G401 (cell line): ENCODE measurements around the gene TRIM68. TPM values are rescaled to one million over a fixed set of nuclear protein-coding genes. Genes with fewer than 3 reads are reported as not detected.

Experiments
- DNase-seq: peaks from one replicate; pipeline ENCODE4 v3.0.0-alpha.2; 2015; ENCODE audit warnings: low spot score
- in situ Hi-C: cut with HindIII; loops from 2 replicates; pipeline ENCODE4 v1.10.0; 2016; ENCODE audit warnings: low sequenced_read_pairs, mixed read lengths
- total RNA-seq: library from RNA; depleted of rRNA; stranded (reverse); fragments of >200 nt; shearing (Covaris generic); gene quantifications from 2 replicates; pipeline ENCODE4 v1.2.3, GENCODE V29; 2014; rRNA removed

TRIM68 gene, protein sequence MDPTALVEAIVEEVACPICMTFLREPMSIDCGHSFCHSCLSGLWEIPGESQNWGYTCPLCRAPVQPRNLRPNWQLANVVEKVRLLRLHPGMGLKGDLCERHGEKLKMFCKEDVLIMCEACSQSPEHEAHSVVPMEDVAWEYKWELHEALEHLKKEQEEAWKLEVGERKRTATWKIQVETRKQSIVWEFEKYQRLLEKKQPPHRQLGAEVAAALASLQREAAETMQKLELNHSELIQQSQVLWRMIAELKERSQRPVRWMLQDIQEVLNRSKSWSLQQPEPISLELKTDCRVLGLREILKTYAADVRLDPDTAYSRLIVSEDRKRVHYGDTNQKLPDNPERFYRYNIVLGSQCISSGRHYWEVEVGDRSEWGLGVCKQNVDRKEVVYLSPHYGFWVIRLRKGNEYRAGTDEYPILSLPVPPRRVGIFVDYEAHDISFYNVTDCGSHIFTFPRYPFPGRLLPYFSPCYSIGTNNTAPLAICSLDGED
- 9.2 and 33.6 TPM in 2 replicates for total RNA-seq

DNA sequence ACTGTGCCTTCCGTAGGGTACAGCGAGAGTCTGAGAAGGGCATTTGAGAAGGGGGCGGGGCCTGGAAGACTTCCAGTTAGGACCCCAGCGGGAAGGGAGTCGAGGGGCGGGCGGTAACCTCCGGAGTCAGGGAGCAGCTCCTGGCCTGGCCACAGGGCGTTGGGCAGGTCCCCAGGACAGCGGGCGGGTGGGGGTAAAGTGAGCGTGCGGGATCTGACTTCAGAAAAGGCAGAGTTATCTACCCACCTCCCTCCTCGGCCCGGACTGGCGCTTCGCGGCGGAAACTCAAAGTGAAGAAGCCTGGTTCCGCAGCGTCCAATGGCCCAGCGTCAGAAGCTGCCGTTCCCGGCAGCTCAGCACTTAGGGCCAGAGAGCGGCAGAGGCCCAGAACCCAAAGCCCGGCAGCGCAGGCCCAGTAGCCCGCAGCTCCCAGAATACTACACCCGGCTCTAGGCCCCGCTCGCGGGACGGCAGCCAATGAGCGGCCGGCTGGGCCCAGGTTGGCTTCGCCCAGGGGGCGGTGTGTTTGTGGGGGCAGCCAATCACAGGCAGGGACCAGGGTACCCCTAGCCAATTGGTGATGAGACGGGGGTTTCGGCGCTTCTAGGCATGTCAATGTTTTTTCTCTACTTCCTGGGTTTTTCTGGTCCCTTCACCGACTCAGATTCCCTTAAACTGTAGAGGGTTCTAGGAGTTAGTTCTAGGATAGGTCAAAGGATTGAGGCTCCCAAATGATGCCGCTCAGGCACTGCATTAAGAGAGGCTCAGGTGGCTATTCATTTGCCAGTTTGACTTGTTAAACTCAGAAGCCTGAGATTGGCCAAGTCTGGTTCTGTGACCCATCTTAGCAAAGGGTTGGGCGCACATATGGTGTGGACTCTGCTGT lies at the start of gene TRIM68:
TRIM68 (minus strand) TSS at position 451 of the 886 bp plus-strand sequence. CDS start 2,727 bp downstream, outside the sequence.
- peak; percentile 98 for DNase-seq
- in situ Hi-C loops: no loop called here

GRCh38 chr11:4654635-4655369 lies 46.8 kb upstream of the TRIM68 start:
- in situ Hi-C loops: no loop called here
- no peak for DNase-seq

GRCh38 chr11:4647766-4648165 lies 39.7 kb upstream of the TRIM68 start:
- no peak for DNase-seq
- in situ Hi-C loops: no loop called here

- DNase-seq: no peak
- in situ Hi-C loops: no loop called here
Measured at GRCh38 chr11:4645974-4646373, 37.9 kb upstream of the TRIM68 start.

DNA sequence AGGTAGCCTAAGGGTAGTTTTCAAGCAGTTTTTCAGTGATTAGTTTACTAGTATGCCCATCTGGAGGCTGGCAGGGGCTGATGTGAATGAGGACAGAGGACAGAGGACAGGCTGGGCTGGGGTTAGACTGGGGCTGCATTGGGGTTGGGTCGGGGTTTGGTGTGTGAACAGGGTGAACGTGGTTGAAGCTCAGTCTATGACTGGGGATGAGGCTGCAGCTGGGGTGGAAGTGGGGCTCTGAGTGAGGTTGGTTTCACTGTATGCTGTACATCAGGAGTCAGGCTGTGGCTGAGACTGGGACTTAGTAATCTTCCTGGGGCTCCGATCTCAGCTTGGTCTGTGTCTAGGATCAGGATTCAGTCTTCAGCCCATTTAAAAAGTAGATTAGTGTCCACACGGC lies 36.2 kb upstream of the TRIM68 start:
- in situ Hi-C loops: no loop called here

GRCh38 chr11:4643682-4644081 lies 35.7 kb upstream of the TRIM68 start, which contains the start of gene OR51E1:
OR51E1 (plus strand) TSS chr11:4643982; CDS start chr11:4652527, 8,545 bp downstream.
- in situ Hi-C loops: no loop called here
- no peak for DNase-seq

More for the DNA sequence above, 36.2 kb upstream of the TRIM68 start:
- no peak for DNase-seq

DNA sequence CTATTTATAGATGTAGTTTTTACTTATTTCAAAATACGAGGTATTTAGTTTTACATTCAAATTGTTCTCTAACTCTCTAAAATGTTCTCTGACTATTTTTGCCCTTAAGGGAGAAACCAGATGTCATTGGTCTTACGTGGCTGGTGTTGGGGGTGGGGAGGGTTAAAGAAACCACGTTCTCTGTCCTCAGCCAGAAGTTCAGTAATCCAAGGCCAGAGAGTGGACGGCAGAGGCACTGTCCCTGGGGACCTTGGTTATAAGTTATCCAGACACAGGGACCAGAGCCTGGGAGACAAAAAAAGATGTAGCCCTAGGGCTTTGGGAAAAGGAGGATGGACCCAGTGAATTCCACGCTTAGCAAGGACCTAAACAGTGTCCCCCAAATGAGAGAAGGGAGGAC lies 35.0 kb upstream of the TRIM68 start:
- DNase-seq: no peak
- in situ Hi-C loops: no loop called here

DNA sequence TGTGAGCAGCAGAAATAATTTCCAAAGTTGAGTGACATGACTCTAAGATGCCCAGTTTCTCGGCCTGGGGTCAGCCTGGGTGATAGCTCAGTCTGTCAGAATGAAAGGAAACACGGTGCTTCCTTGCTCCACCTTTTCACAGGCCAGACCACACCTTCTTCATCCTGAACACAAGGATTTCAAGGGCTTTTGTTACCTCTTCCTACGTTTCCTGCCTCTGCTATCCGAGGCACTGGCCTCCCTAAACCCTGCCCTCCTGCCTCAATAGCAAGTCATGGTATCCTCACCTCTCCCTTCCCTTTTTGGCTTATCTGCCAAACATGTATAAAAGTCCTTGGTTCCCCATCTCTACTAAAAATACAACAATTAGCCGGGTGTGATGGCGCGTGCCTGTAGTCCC lies 34.0 kb upstream of the TRIM68 start:
- no peak for DNase-seq
- in situ Hi-C loops: no loop called here

DNA sequence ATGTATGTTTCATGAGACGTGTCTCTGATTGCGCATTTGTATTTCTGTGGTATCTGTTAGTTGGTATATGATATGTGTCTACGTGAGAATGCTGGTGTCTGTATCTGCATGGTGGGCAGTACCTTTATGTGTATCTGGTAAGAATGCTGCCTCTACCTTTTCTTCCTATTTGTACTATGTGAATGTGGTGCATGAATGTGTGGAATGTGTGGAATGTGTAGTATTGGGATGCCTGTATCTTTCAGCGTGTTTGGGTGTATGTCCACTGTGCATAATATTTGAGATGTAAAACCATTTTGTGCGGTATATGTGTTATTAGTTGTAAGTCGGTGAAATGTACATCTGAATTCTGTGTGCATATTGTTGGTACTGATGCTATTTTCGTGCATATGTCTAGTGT lies 33.5 kb upstream of the TRIM68 start:
- in situ Hi-C loops: no loop called here
- no peak for DNase-seq

GRCh38 chr11:4639931-4640330 lies 31.9 kb upstream of the TRIM68 start:
- DNase-seq: no peak
- in situ Hi-C loops: no loop called here

- in situ Hi-C loops: no loop called here
- no peak for DNase-seq
Measured at GRCh38 chr11:4637662-4638047, 29.6 kb upstream of the TRIM68 start.

DNA sequence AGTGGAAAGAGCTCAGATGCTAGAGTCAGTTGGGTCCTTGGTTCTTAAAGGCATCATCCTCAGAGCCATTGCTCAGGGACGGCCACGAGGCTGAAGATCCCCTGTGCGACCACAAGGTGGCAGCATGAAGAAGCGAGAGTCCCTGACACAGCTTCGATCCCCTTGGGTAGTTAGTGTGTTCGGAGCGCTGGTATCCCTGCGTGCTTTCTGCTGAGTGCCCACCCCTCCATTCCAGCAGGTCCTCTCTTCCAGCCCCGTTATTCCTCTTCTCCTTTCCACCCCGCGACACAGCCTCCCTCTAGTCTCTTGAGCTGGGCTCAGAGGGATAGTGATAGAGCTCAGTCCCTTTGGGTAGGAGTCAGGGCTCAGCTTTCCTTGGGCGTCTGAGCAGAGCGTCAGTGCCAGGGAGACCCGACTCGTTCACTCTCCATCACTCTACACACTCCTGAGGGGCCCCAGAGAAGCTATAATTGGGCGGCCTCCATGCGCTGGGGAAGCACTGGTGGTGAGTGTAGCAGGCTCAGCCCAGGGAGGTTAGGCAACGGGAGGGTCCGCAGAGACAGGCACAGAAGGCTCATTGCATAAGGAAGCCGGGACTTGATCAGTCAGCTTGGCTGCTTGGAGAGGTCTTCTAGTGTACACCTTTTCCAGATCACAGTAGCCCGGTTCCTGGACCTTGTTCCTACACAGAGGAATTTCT lies 29.1 kb upstream of the TRIM68 start, which contains the start of gene OR51D1:
OR51D1 (plus strand) TSS at position 516 of the 700 bp plus-strand sequence. CDS start 2,314 bp downstream, outside the sequence.
- DNase-seq: peak; percentile 80
- in situ Hi-C loops: no loop called here

DNA sequence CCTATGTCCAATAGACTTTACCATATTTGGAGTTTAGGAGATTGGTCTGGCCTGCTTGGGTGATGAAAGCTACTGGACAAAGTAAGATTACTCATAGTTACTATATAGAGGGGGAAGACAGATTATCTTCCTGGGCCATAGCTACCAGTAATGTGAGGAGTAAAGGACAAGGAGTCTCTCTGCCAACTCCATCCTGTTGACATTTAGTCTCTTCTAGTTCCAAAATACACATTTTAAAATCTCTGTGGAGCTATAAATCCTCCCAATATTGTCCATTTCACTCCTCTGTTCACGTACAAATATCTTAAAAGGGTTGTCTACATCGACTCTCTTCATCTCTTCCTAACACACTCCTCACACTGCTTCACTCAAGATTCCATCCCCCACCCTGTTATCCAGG lies 28.1 kb upstream of the TRIM68 start:
- in situ Hi-C loops: no loop called here
- no peak for DNase-seq

DNA sequence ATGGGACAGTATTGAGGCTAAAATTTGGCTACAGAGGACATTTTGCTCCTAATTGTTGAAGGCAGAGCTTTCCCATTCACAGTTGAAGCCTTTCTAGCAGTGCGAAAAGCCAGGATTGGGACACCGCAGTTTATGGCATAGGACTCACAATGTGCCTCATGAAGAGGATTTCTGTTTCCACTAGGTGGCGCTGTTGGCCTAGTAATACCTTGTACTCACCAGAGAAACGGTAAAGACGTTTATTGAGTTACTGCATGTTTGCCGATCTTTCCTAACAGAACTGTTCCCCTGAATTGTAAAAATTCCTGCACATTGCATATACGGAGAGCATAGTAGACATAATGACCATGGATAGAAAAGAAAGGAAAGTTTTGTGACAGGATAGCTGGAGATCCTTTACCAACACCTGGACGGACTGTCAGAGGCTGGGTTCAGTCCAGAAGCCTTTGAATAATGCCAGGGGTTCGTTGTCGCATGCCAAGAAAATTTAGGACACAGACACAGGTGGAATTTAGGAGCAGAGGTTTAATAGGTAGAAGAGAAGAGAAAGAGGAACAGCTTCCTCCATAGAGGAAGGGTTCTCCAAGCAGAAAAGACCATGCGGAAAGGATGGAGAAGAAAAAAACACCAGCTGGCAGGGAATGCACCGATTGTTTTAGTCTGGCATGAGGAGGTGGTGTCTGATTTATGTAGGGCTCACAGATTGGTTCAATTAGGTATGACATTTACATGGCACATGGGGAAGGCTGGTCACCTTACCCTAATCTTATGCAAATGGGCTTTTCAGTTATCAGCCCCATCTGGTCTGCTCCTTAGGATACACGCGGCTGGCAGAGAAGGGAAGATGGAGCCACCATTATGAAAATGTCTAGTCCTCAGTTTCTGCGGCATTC lies 18.4 kb upstream of the TRIM68 start:
- peak; percentile 95 for DNase-seq
- in situ Hi-C loops: no loop called here

DNA sequence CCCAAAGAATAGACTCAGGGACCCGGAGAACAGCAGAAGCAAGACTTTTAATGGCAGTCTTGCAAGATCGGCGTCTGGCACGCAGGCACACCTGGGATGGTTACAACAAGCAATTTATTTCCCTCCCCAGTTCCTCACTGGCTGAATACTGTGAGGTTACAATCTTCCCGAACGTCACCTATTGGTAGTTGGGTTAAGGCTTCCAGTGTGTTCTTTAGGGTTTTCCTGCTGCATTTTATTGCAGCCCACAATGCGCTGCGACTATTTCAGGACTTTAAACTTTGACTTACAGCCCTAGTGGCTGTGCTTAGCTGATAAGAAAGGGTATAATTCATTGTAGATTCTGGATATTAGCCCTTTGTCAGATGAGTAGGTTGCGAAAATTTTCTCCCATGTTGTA lies 11.5 kb upstream of the TRIM68 start:
- DNase-seq: no peak
- in situ Hi-C loops: no loop called here

GRCh38 chr11:4615856-4616444 lies 7.9 kb upstream of the TRIM68 start:
- in situ Hi-C loops: no loop called here
- DNase-seq: no peak

DNA sequence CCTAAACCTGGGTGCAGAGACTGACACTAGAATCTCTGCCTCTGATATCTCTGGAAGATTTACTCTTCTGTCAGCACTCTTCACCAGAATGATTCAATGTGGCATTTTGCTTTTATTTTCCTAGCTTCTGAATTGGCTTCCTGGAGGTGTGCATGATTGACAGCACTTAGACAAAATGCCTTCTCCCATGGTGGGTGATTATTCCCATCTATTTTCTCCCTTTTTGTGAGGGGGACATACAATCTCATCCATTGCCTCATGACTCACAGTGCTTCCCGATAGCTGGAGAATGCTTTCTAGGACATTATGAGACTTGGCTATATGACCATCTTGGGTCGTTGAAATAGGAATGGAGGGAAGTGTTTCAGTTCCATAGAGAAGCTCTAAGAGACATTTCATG lies 4.0 kb upstream of the TRIM68 start:
- in situ Hi-C loops: no loop called here
- DNase-seq: no peak
